22Rv1 (cell line): ENCODE measurements around the gene NEU2.

Source experiments
- ZFX ChIP-seq: fragments of 450-650 bp; IDR thresholded peaks from 2 replicates; pipeline ENCODE4 v1.6.1; 2017; ENCODE audit warnings: antibody characterized with exemption, borderline replicate concordance
- TF ChIP-seq, protein P1 (sequence below): fragments of 450-650 bp; IDR thresholded peaks from 2 replicates; pipeline ENCODE4 v1.5.1; 2017; ENCODE audit warnings: mild to moderate bottlenecking

- TF ChIP-seq, protein P1, sequence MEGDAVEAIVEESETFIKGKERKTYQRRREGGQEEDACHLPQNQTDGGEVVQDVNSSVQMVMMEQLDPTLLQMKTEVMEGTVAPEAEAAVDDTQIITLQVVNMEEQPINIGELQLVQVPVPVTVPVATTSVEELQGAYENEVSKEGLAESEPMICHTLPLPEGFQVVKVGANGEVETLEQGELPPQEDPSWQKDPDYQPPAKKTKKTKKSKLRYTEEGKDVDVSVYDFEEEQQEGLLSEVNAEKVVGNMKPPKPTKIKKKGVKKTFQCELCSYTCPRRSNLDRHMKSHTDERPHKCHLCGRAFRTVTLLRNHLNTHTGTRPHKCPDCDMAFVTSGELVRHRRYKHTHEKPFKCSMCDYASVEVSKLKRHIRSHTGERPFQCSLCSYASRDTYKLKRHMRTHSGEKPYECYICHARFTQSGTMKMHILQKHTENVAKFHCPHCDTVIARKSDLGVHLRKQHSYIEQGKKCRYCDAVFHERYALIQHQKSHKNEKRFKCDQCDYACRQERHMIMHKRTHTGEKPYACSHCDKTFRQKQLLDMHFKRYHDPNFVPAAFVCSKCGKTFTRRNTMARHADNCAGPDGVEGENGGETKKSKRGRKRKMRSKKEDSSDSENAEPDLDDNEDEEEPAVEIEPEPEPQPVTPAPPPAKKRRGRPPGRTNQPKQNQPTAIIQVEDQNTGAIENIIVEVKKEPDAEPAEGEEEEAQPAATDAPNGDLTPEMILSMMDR, result no peak
- no peak for TF ChIP-seq ZFX
Measured at GRCh38 chr2:233033672-233034071, 1.2 kb downstream of the NEU2 start.
